HEK293 (cell line): ENCODE results near the gene ENO4.

Experiments
- CTCF ChIP-seq: fragments of 450-650 bp; formaldehyde crosslinking; IDR thresholded peaks from 2 replicates; pipeline ENCODE4 v1.5.1; 2016; ENCODE audit warnings: missing biosample characterization, missing genetic modification characterization
- MYNN ChIP-seq: fragments of 450-650 bp; formaldehyde crosslinking; IDR thresholded peaks from 2 replicates; pipeline ENCODE4 v1.5.1; 2016; ENCODE audit warnings: missing biosample characterization, missing genetic modification characterization, borderline replicate concordance
- ZEB2 ChIP-seq: fragments of 450-650 bp; formaldehyde crosslinking; IDR thresholded peaks from 2 replicates; pipeline ENCODE4 v1.5.1; 2016; ENCODE audit warnings: missing biosample characterization, missing genetic modification characterization
- ZFP3 ChIP-seq: fragments of 450-650 bp; formaldehyde crosslinking; IDR thresholded peaks from 2 replicates; pipeline ENCODE4 v1.5.1; 2016; ENCODE audit warnings: low read depth, missing biosample characterization, missing genetic modification characterization
- ZNF426 ChIP-seq: fragments of 450-650 bp; formaldehyde crosslinking; IDR thresholded peaks from 2 replicates; pipeline ENCODE4 v1.5.1; 2017; ENCODE audit warnings: missing biosample characterization, missing genetic modification characterization, mild to moderate bottlenecking, inconsistent platforms, moderate library complexity
- ZNF501 ChIP-seq: fragments of 450-650 bp; formaldehyde crosslinking; IDR thresholded peaks from 2 replicates; pipeline ENCODE4 v1.5.1; 2016; ENCODE audit warnings: missing biosample characterization, missing genetic modification characterization
- ZNF518A ChIP-seq: fragments of 450-650 bp; formaldehyde crosslinking; conservative IDR thresholded peaks from 2 replicates; pipeline ENCODE4 v1.5.1; 2016; ENCODE audit warnings: low read depth, missing biosample characterization, missing genetic modification characterization

GRCh38 chr10:116840389-116841075 lies 8.8 kb upstream of the ENO4 start:
- TF ChIP-seq CTCF (tag by site-specific recombination) = no peak
- TF ChIP-seq ZNF518A (tag by site-specific recombination) = no peak
- no peak for TF ChIP-seq ZFP3
- no peak for TF ChIP-seq ZNF501 (tag by site-specific recombination)
- no peak for TF ChIP-seq MYNN (tag by site-specific recombination)
- TF ChIP-seq ZEB2 (tag by site-specific recombination) = no peak
- no peak for TF ChIP-seq ZNF426
